ENCODE data around the gene BIRC7. TPM values are rescaled to one million over a fixed set of nuclear protein-coding genes. Genes with fewer than 3 reads are reported as not detected.

BIRC7 gene
- total RNA-seq, 1 donor = not detected

- DNase-seq (ENCODE audit: low read depth) = no peak
- TF ChIP-seq CTCF (IDR thresholded peaks at IDR 0.05; ENCODE audit: insufficient read depth, low read depth, low read length) = no peak
- H3K4me3 ChIP-seq (ENCODE audit: low read depth, low read length) = no peak overlapping the region
Observed at GRCh38 chr20:63257629-63258028, 21.9 kb downstream of the BIRC7 start.

GRCh38 chr20:63258781-63259180 lies 23.1 kb downstream of the BIRC7 start:
- peak; percentile 28 for DNase-seq (ENCODE audit: low read depth)
- TF ChIP-seq CTCF (IDR thresholded peaks at IDR 0.05; ENCODE audit: insufficient read depth, low read depth, low read length) = no peak
- no peak overlapping the region for H3K4me3 ChIP-seq (ENCODE audit: low read depth, low read length)

GRCh38 chr20:63259734-63260460 lies 24.2 kb downstream of the BIRC7 start:
- no peak for TF ChIP-seq CTCF (IDR thresholded peaks at IDR 0.05; ENCODE audit: insufficient read depth, low read depth, low read length)
- no peak for DNase-seq (ENCODE audit: low read depth)
- H3K4me3 ChIP-seq (ENCODE audit: low read depth, low read length) = no peak overlapping the region

GRCh38 chr20:63260521-63260920 lies 24.8 kb downstream of the BIRC7 start:
- DNase-seq (ENCODE audit: low read depth) = no peak
- TF ChIP-seq CTCF (IDR thresholded peaks at IDR 0.05; ENCODE audit: insufficient read depth, low read depth, low read length) = no peak
- H3K4me3 ChIP-seq (ENCODE audit: low read depth, low read length) = no peak overlapping the region

GRCh38 chr20:63261060-63261794 lies 25.5 kb downstream of the BIRC7 start:
- no peak overlapping the region for H3K4me3 ChIP-seq (ENCODE audit: low read depth, low read length)
- TF ChIP-seq CTCF (IDR thresholded peaks at IDR 0.05; ENCODE audit: insufficient read depth, low read depth, low read length) = no peak
- DNase-seq (ENCODE audit: low read depth) = peak; percentile 17

GRCh38 chr20:63261795-63262528 lies 26.3 kb downstream of the BIRC7 start:
- H3K4me3 ChIP-seq (ENCODE audit: low read depth, low read length) = no peak overlapping the region
- no peak for DNase-seq (ENCODE audit: low read depth)
- TF ChIP-seq CTCF (IDR thresholded peaks at IDR 0.05; ENCODE audit: insufficient read depth, low read depth, low read length) = no peak

Measured in fibroblast of villous mesenchyme (primary cell).